ENCODE data around the gene ABCD3. TPM values are rescaled to one million over a fixed set of nuclear protein-coding genes. Genes with fewer than 3 reads are reported as not detected.
"Not testable (repeated sequence)": the region's sequence is repeated elsewhere in the genome, so short reads cannot be mapped to it uniquely, and the experiment has no call there.

Gene ABCD3
- 10 to 100 TPM; 29.2 to 30.8 TPM for total RNA-seq

- peaks cover 35% of the 10 kb centered on the region for H3K4me1 Mint-ChIP-seq (ENCODE audit: low read depth)
- no peaks in the 10 kb centered on the region for H3K27me3 Mint-ChIP-seq (ENCODE audit: low read depth)
- H3K4me3 Mint-ChIP-seq = no peak within 1 kb of the TSS
- H3K36me3 Mint-ChIP-seq (ENCODE audit: low read depth) = no peaks in the 10 kb centered on the region
- CTCF ChIA-PET = no interaction called here
- peak within 1 kb of the TSS; percentile 43 for H3K27ac Mint-ChIP-seq
- intact Hi-C loops (cut with micrococcal nuclease) = loop anchor here (1.0 to 10.0 kb wide), 11 partner anchors 23 to 1073 kb away; partner anchors contain the start of genes ALG14, ARHGAP29, DR1 and FNBP1L
- no peaks in the 10 kb centered on the region for H3K9me3 Mint-ChIP-seq
- DNase-seq = peak; percentile 94
Observed at GRCh38 chr1:94417978-94418663, at the start of gene ABCD3. Gene ABCD3 (plus strand): TSS chr1:94418389. CDS start chr1:94418479, 90 bp downstream.

GRCh38 chr1:94372771-94373170, 45.4 kb upstream of the ABCD3 start:
- peaks cover 16% of the 10 kb centered on the region for H3K27me3 Mint-ChIP-seq (ENCODE audit: low read depth)
- DNase-seq; H3K27ac Mint-ChIP-seq; H3K4me3 Mint-ChIP-seq; CTCF ChIA-PET; H3K36me3 Mint-ChIP-seq (ENCODE audit: low read depth); intact Hi-C loops (cut with micrococcal nuclease); H3K4me1 Mint-ChIP-seq (ENCODE audit: low read depth); H3K9me3 Mint-ChIP-seq: not testable (repeated sequence)

- H3K9me3 Mint-ChIP-seq; H3K4me1 Mint-ChIP-seq (ENCODE audit: low read depth); CTCF ChIA-PET; H3K27ac Mint-ChIP-seq; H3K4me3 Mint-ChIP-seq; H3K36me3 Mint-ChIP-seq (ENCODE audit: low read depth); intact Hi-C loops (cut with micrococcal nuclease); DNase-seq: not testable (repeated sequence)
- H3K27me3 Mint-ChIP-seq (ENCODE audit: low read depth) = peaks cover 11% of the 10 kb centered on the region
Observed at GRCh38 chr1:94373311-94373710, 44.9 kb upstream of the ABCD3 start.

DNA sequence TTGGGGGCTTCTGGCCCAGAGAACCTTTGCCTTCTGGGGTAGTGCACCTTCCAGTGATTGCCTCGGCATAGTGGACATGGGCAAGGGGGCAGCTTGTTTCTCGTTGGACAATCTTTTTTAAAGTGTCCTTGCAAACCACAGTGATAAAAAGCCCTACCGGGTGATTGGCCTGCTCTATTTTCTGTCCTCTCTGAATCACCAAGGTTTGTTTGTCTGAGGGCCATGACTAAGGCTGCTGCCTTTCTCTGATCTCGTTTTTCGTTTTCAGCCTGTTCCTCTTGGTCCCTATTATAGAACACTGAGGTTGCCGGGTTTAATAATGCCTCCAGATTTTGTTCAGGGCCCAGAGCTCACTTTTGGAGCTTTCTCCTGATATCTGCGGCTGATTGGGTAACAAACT, 42.5 kb upstream of the ABCD3 start:
- H3K36me3 Mint-ChIP-seq (ENCODE audit: low read depth); H3K9me3 Mint-ChIP-seq; intact Hi-C loops (cut with micrococcal nuclease); H3K27ac Mint-ChIP-seq; H3K4me3 Mint-ChIP-seq; CTCF ChIA-PET; H3K4me1 Mint-ChIP-seq (ENCODE audit: low read depth); DNase-seq: not testable (repeated sequence)
- peaks cover 13% of the 10 kb centered on the region for H3K27me3 Mint-ChIP-seq (ENCODE audit: low read depth)

GRCh38 chr1:94378493-94378892, 39.7 kb upstream of the ABCD3 start:
- H3K4me3 Mint-ChIP-seq; intact Hi-C loops (cut with micrococcal nuclease); H3K27me3 Mint-ChIP-seq (ENCODE audit: low read depth); H3K36me3 Mint-ChIP-seq (ENCODE audit: low read depth); H3K9me3 Mint-ChIP-seq; DNase-seq; H3K27ac Mint-ChIP-seq; H3K4me1 Mint-ChIP-seq (ENCODE audit: low read depth): not testable (repeated sequence)
- CTCF ChIA-PET = interaction anchor here (0.6 kb wide), 1 partner anchor 86 kb away, joined by 3 read pairs; no protein-coding TSS in a partner anchor

DNA sequence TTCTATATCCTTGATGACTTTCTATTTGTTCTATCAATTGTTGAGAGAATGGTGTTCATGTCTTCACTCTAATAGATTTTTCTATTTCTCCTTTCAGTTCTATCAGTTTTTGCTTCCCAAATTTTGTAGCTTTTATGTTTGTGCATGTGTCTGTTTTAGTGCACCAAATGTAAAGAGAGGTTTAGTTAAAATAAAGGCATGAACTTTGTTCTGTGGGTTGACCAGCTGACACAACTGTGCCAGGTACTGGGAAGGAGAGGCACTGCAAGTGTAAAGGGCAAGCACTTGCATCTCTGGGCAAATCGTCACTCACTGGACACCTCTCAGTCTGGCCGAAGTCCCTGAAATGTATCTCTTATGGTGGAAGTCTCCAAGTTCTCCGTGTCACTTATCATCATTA, 38.6 kb upstream of the ABCD3 start:
- Mint-ChIP-seq H3K9me3 (no peaks in the 10 kb centered on the region), H3K4me1 (ENCODE audit: low read depth) (peaks cover 17% of the 10 kb centered on the region), H3K4me3 (no peak overlapping the region), H3K36me3 (ENCODE audit: low read depth) (no peaks in the 10 kb centered on the region), H3K27me3 (ENCODE audit: low read depth) (peaks cover 4% of the 10 kb centered on the region), H3K27ac (no peak overlapping the region)
- intact Hi-C loops (cut with micrococcal nuclease) = no loop called here
- no peak for DNase-seq
- CTCF ChIA-PET = interaction anchor here (0.7 to 1.3 kb wide), 2 partner anchors 43 to 338 kb away, joined by 3 read pairs; no protein-coding TSS in a partner anchor

DNA sequence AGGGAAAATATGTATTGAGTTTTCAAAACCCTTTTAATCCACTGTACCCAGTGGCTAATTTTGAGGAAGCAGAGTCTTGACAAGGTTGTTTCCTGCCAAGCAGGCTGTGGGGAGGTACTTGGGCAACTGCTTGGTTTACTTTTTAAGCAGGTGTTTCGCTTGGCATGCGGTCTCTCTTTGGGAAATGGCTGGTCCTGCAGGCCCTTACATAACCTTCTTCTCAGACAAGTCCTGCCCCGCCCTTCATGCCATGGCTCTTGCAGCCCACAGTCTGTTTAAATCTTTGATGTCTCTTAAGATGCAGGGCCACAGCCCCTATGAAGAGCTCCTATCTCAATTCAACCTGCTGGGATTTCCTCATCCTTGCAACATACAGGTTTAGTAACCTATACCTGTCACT, 36.0 kb upstream of the ABCD3 start:
- no peak overlapping the region for H3K4me3 Mint-ChIP-seq
- H3K4me1 Mint-ChIP-seq (ENCODE audit: low read depth) = peaks cover 32% of the 10 kb centered on the region
- H3K9me3 Mint-ChIP-seq = no peaks in the 10 kb centered on the region
- no peak overlapping the region for H3K27ac Mint-ChIP-seq
- no peaks in the 10 kb centered on the region for H3K36me3 Mint-ChIP-seq (ENCODE audit: low read depth)
- peaks cover 4% of the 10 kb centered on the region for H3K27me3 Mint-ChIP-seq (ENCODE audit: low read depth)
- DNase-seq = no peak
- CTCF ChIA-PET = interaction anchor here (1.2 kb wide), 1 partner anchor 357 kb away, joined by 3 read pairs; no protein-coding TSS in a partner anchor
- intact Hi-C loops (cut with micrococcal nuclease) = no loop called here

- no peaks in the 10 kb centered on the region for H3K9me3 Mint-ChIP-seq
- H3K27ac Mint-ChIP-seq = peak overlapping the region; percentile 85
- H3K27me3 Mint-ChIP-seq (ENCODE audit: low read depth) = peaks cover 4% of the 10 kb centered on the region
- peaks cover 5% of the 10 kb centered on the region for H3K36me3 Mint-ChIP-seq (ENCODE audit: low read depth)
- peak overlapping the region; percentile 5 for H3K4me3 Mint-ChIP-seq
- intact Hi-C loops (cut with micrococcal nuclease) = loop anchor here (1.0 to 2.0 kb wide), 11 partner anchors 24 to 1035 kb away; partner anchors contain the start of genes ABCD3 and GCLM
- H3K4me1 Mint-ChIP-seq (ENCODE audit: low read depth) = peaks cover 32% of the 10 kb centered on the region
- CTCF ChIA-PET = interaction anchor here (0.7 to 1.4 kb wide), 5 partner anchors 33 to 438 kb away, joined by 3 to 4 read pairs (median 4); no protein-coding TSS in a partner anchor
- peak; percentile 48 for DNase-seq
Observed at GRCh38 chr1:94383966-94384408, 34.2 kb upstream of the ABCD3 start.

GRCh38 chr1:94384485-94385265, 33.5 kb upstream of the ABCD3 start:
- Mint-ChIP-seq H3K36me3 (ENCODE audit: low read depth) (peaks cover 5% of the 10 kb centered on the region), H3K4me1 (ENCODE audit: low read depth) (peaks cover 32% of the 10 kb centered on the region), H3K27me3 (ENCODE audit: low read depth) (no peaks in the 10 kb centered on the region), H3K9me3 (peaks cover 2% of the 10 kb centered on the region), H3K27ac (peak overlapping the region; percentile 85), H3K4me3 (peak overlapping the region; percentile 47)
- CTCF ChIA-PET = interaction anchor here (0.6 to 1.4 kb wide), 7 partner anchors 11 to 438 kb away, joined by 3 to 4 read pairs (median 4); no protein-coding TSS in a partner anchor
- intact Hi-C loops (cut with micrococcal nuclease) = loop anchor here (1.0 to 5.0 kb wide), 12 partner anchors 24 to 1036 kb away; partner anchors contain the start of genes ABCD3, ALG14 and GCLM
- DNase-seq = peak; percentile 47

GRCh38 chr1:94385308-94385929, 32.8 kb upstream of the ABCD3 start:
- CTCF ChIA-PET = interaction anchor here (0.6 to 1.4 kb wide), 4 partner anchors 10 to 98 kb away, joined by 3 to 4 read pairs (median 4); no protein-coding TSS in a partner anchor
- peaks cover 2% of the 10 kb centered on the region for H3K9me3 Mint-ChIP-seq
- DNase-seq = peak; percentile 25
- no peaks in the 10 kb centered on the region for H3K27me3 Mint-ChIP-seq (ENCODE audit: low read depth)
- peak overlapping the region; percentile 47 for H3K4me3 Mint-ChIP-seq
- H3K27ac Mint-ChIP-seq = peak overlapping the region; percentile 85
- intact Hi-C loops (cut with micrococcal nuclease) = loop anchor here (2.0 to 5.0 kb wide), 4 partner anchors 359 to 1037 kb away; partner anchors contain the start of gene ALG14
- peaks cover 5% of the 10 kb centered on the region for H3K36me3 Mint-ChIP-seq (ENCODE audit: low read depth)
- H3K4me1 Mint-ChIP-seq (ENCODE audit: low read depth) = peaks cover 32% of the 10 kb centered on the region

DNA sequence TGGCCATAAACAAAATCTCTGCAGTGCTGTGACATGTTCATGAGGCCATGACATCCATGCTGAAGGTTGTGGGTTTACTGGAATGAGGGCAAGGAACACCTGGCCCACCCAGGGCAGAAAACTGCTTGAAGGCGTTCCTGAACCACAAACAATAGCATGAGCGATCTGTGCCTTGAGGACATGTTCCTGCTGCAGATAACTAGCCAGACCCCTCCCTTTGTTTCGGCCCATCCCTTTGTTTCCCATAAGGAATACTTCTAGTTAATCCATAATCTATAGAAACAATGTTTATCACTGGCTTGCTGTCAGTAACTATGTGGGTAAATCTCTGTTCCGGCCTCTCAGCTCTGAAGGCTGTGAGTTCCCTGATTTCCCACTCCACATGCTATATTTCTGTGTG, 28.9 kb upstream of the ABCD3 start:
- H3K4me3 Mint-ChIP-seq = no peak overlapping the region
- intact Hi-C loops (cut with micrococcal nuclease) = loop anchor here (5.0 kb wide), 1 partner anchor 683 kb away; the partner anchor contains the start of gene ALG14
- H3K4me1 Mint-ChIP-seq (ENCODE audit: low read depth) = peaks cover 18% of the 10 kb centered on the region
- H3K36me3 Mint-ChIP-seq (ENCODE audit: low read depth) = peaks cover 5% of the 10 kb centered on the region
- CTCF ChIA-PET = no interaction called here
- no peak overlapping the region for H3K27ac Mint-ChIP-seq
- DNase-seq = no peak
- peaks cover 5% of the 10 kb centered on the region for H3K27me3 Mint-ChIP-seq (ENCODE audit: low read depth)
- peaks cover 2% of the 10 kb centered on the region for H3K9me3 Mint-ChIP-seq

DNA sequence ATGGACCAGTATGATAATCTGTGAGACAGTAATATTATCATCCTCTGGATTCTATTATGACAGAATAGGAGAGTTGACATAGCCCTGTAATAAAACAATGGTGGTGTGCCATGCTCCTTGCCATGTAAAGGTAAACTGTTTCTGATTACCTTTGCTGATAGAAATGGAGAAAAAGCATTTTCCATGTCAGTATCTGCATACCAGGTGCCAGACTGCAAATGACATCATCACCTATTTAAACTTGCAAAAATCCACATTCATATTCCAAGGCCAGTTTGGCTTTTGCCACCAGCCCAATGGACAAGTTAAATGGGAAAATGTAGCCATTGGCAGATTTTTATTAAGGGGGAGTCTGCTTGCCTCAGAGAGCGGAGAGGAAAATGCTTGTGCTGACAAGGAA, 23.9 kb upstream of the ABCD3 start:
- no peaks in the 10 kb centered on the region for H3K36me3 Mint-ChIP-seq (ENCODE audit: low read depth)
- no peak for DNase-seq
- H3K9me3 Mint-ChIP-seq = peaks cover under 1% of the 10 kb centered on the region
- CTCF ChIA-PET = no interaction called here
- no peak overlapping the region for H3K27ac Mint-ChIP-seq
- H3K27me3 Mint-ChIP-seq (ENCODE audit: low read depth) = peaks cover 5% of the 10 kb centered on the region
- H3K4me3 Mint-ChIP-seq = no peak overlapping the region
- intact Hi-C loops (cut with micrococcal nuclease) = no loop called here
- no peaks in the 10 kb centered on the region for H3K4me1 Mint-ChIP-seq (ENCODE audit: low read depth)
